Measurements from ENCODE around the gene DIP2A. TPM values are rescaled to one million over a fixed set of nuclear protein-coding genes. Genes with fewer than 3 reads are reported as not detected.

Gene DIP2A, protein sequence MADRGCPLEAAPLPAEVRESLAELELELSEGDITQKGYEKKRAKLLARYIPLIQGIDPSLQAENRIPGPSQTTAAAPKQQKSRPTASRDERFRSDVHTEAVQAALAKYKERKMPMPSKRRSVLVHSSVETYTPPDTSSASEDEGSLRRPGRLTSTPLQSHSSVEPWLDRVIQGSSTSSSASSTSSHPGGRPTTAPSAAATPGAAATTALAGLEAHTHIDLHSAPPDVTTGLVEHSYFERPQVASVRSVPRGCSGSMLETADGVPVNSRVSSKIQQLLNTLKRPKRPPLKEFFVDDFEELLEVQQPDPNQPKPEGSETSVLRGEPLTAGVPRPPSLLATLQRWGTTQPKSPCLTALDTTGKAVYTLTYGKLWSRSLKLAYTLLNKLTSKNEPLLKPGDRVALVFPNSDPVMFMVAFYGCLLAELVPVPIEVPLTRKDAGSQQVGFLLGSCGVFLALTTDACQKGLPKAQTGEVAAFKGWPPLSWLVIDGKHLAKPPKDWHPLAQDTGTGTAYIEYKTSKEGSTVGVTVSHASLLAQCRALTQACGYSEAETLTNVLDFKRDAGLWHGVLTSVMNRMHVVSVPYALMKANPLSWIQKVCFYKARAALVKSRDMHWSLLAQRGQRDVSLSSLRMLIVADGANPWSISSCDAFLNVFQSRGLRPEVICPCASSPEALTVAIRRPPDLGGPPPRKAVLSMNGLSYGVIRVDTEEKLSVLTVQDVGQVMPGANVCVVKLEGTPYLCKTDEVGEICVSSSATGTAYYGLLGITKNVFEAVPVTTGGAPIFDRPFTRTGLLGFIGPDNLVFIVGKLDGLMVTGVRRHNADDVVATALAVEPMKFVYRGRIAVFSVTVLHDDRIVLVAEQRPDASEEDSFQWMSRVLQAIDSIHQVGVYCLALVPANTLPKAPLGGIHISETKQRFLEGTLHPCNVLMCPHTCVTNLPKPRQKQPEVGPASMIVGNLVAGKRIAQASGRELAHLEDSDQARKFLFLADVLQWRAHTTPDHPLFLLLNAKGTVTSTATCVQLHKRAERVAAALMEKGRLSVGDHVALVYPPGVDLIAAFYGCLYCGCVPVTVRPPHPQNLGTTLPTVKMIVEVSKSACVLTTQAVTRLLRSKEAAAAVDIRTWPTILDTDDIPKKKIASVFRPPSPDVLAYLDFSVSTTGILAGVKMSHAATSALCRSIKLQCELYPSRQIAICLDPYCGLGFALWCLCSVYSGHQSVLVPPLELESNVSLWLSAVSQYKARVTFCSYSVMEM (N-terminal part only)
- total RNA-seq: 10 to 100 TPM; 78.7 to 78.8 TPM

DNA sequence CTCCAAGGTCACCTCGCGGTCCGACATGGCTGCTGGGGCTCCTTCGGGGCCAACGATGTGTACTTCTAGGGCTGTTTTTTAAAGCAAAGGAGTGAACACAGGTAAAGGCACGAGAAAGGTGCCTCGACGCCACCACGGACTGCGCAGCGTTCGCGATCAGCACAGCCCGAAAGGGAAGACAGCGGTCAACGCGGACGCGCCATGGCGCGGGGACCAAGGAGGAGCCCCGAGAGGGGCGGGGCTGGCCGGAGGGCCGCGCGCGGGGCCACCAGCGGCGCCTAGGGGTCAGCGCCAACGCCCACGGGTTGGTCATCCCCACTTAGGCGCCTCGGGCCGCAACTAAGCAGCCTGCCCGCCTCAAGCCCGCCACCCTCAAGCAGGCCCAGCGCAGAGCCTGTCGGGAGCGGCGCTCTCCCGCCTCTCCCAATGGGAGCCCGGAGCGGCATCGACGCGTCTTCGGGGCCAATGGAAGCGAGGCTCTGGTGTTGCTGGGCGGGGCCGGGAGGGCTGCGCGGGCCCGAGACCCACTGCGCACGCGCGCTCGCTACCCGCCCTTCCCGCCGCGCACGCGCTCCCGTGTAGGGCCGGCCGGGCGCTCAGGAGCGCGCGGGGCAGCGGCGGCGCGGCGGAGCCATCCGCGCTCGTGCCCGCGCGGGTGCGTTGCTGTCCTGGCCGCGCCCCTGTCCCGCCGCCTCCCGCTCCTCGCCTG is at the start of gene DIP2A:
Gene DIP2A, plus strand, starts transcription at position 577 of the 709 bp plus-strand sequence. CDS start 241 bp downstream, outside the sequence.
- POLR2A ChIA-PET: interaction anchor here (0.6 to 3.2 kb wide), 15 partner anchors 21 to 315 kb away, joined by 3 to 31 read pairs (median 4); partner anchors contain the start of genes PRMT2 and S100B
- ATAC-seq (ENCODE audit: low read depth): peak; percentile 97
- no peaks in the 10 kb centered on the region for H3K9me3 Mint-ChIP-seq
- peak; percentile 98 for DNase-seq
- peak within 1 kb of the TSS; percentile 91 for H3K27ac Mint-ChIP-seq
- no peaks in the 10 kb centered on the region for H3K27me3 Mint-ChIP-seq
- peaks cover 44% of the 10 kb centered on the region for H3K4me1 Mint-ChIP-seq
- H3K36me3 Mint-ChIP-seq: peaks cover 38% of the 10 kb centered on the region
- H3K4me3 Mint-ChIP-seq: peak within 1 kb of the TSS; percentile 92

GRCh38 chr21:46409641-46410406 is 48.9 kb upstream of the DIP2A start:
- H3K27me3 Mint-ChIP-seq: no peaks in the 10 kb centered on the region
- peaks cover 15% of the 10 kb centered on the region for H3K36me3 Mint-ChIP-seq
- no peak for DNase-seq
- H3K27ac Mint-ChIP-seq: no peak overlapping the region
- peaks cover 5% of the 10 kb centered on the region for H3K4me1 Mint-ChIP-seq
- ATAC-seq (ENCODE audit: low read depth): no peak
- no peak overlapping the region for H3K4me3 Mint-ChIP-seq
- H3K9me3 Mint-ChIP-seq: no peaks in the 10 kb centered on the region
- POLR2A ChIA-PET: interaction anchor here (2.5 kb wide), 1 partner anchor 14 kb away, joined by 8 read pairs; no protein-coding TSS in a partner anchor

GRCh38 chr21:46410516-46410915 is 48.2 kb upstream of the DIP2A start:
- no peak for ATAC-seq (ENCODE audit: low read depth)
- POLR2A ChIA-PET: interaction anchor here (2.5 kb wide), 1 partner anchor 14 kb away, joined by 8 read pairs; no protein-coding TSS in a partner anchor

GRCh38 chr21:46411236-46411635 is 47.5 kb upstream of the DIP2A start:
- peaks cover 7% of the 10 kb centered on the region for H3K4me1 Mint-ChIP-seq
- DNase-seq (no peak), ATAC-seq (ENCODE audit: low read depth) (no peak)
- no peak overlapping the region for H3K27ac Mint-ChIP-seq
- H3K4me3 Mint-ChIP-seq: no peak overlapping the region
- POLR2A ChIA-PET: interaction anchor here (2.5 kb wide), 1 partner anchor 13 kb away, joined by 8 read pairs; no protein-coding TSS in a partner anchor
- peaks cover 19% of the 10 kb centered on the region for H3K36me3 Mint-ChIP-seq
- no peaks in the 10 kb centered on the region for H3K9me3 Mint-ChIP-seq
- H3K27me3 Mint-ChIP-seq: no peaks in the 10 kb centered on the region

More at GRCh38 chr21:46410516-46410915, 48.2 kb upstream of the DIP2A start:
- H3K9me3 Mint-ChIP-seq: no peaks in the 10 kb centered on the region
- H3K4me3 Mint-ChIP-seq: no peak overlapping the region
- H3K4me1 Mint-ChIP-seq: peaks cover 5% of the 10 kb centered on the region
- H3K27me3 Mint-ChIP-seq: no peaks in the 10 kb centered on the region
- no peak overlapping the region for H3K27ac Mint-ChIP-seq
- H3K36me3 Mint-ChIP-seq: peaks cover 15% of the 10 kb centered on the region
- no peak for DNase-seq

- Mint-ChIP-seq H3K27ac (no peak overlapping the region), H3K36me3 (peaks cover 19% of the 10 kb centered on the region), H3K27me3 (no peaks in the 10 kb centered on the region), H3K4me1 (peaks cover 7% of the 10 kb centered on the region), H3K4me3 (no peak overlapping the region), H3K9me3 (no peaks in the 10 kb centered on the region)
- POLR2A ChIA-PET: interaction anchor here (1.3 to 2.5 kb wide), 2 partner anchors 12 to 13 kb away, joined by 5 to 8 read pairs; no protein-coding TSS in a partner anchor
- no peak for ATAC-seq (ENCODE audit: low read depth)
- DNase-seq: no peak
Measured at GRCh38 chr21:46411691-46412090, 47.0 kb upstream of the DIP2A start.

DNA sequence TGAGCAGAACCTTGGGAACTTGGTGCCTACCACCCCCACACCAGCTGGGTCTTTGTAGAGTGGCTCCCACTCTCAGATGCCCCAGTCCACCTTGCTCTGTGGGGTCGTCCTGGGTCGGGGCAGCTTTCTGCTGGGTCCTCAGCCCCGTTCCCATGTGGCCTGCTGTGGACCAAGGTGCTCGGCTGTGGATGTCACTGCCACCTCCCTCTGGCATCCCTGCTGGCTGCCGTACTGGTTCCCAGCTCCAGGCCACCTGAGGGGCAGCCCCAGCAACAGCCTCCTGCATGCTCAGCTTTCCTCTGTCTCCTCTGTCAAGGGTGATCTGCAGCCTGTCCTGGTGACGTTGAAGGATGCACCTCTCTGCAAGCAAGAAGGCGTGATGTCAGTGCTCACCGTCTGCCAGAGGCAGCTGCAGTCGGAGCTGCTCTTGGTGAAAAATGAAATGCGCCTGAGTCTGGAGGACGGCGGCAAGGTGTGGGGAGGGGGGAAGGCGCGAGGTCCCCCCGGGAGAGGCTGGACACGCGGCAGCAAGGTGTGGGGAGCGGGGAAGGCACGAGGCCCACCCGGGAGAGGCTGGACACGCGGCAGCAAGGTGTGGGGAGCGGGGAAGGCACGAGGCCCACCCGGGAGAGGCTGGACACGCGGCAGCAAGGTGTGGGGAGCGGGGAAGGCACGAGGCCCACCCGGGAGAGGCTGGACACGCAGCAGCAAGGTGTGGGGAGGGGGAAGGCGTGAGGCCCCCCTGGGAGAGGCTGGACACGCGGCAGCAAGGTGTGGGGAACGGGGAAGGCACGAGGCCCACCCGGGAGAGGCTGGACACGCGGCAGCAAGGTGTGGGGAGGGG is 45.9 kb upstream of the DIP2A start:
- Mint-ChIP-seq H3K4me1 (peaks cover 4% of the 10 kb centered on the region), H3K36me3 (peaks cover 16% of the 10 kb centered on the region), H3K4me3 (no peak overlapping the region), H3K9me3 (no peaks in the 10 kb centered on the region), H3K27ac (no peak overlapping the region), H3K27me3 (no peaks in the 10 kb centered on the region)
- POLR2A ChIA-PET: interaction anchor here (1.3 kb wide), 1 partner anchor 11 kb away, joined by 5 read pairs; no protein-coding TSS in a partner anchor
- ATAC-seq (ENCODE audit: low read depth) (no peak), DNase-seq (no peak)

- Mint-ChIP-seq H3K9me3 (no peaks in the 10 kb centered on the region), H3K4me1 (peaks cover 4% of the 10 kb centered on the region), H3K27me3 (no peaks in the 10 kb centered on the region), H3K27ac (no peak overlapping the region), H3K4me3 (no peak overlapping the region), H3K36me3 (peaks cover 15% of the 10 kb centered on the region)
- POLR2A ChIA-PET: no interaction called here
- DNase-seq (no peak), ATAC-seq (ENCODE audit: low read depth) (no peak)
Measured at GRCh38 chr21:46413365-46413696, 45.4 kb upstream of the DIP2A start.

DNA sequence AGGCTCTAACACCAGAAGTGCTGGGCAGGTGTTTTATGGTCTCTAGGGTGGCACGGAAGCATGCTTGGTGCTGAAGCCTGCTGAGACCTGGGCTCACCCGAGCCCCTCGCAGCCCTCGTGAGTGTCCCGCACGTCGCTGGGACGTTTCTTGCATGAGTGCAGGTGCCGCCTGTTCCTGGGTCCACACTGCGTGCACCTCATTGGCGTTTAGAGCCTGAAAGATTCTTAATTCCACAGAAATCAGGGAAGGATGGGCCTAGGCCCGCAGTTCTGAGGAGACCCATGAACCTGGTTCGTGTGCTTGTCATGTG is 43.8 kb upstream of the DIP2A start:
- Mint-ChIP-seq H3K36me3 (peaks cover 17% of the 10 kb centered on the region), H3K4me3 (no peak overlapping the region), H3K4me1 (peaks cover 4% of the 10 kb centered on the region), H3K27me3 (no peaks in the 10 kb centered on the region), H3K9me3 (no peaks in the 10 kb centered on the region), H3K27ac (no peak overlapping the region)
- DNase-seq: no peak
- POLR2A ChIA-PET: no interaction called here
- ATAC-seq (ENCODE audit: low read depth): no peak

- no peaks in the 10 kb centered on the region for H3K9me3 Mint-ChIP-seq
- ATAC-seq (ENCODE audit: low read depth) (no peak), DNase-seq (no peak)
- peaks cover 7% of the 10 kb centered on the region for H3K36me3 Mint-ChIP-seq
- no peaks in the 10 kb centered on the region for H3K27me3 Mint-ChIP-seq
- POLR2A ChIA-PET: interaction anchor here (0.6 kb wide), 1 partner anchor 9 kb away, joined by 3 read pairs; no protein-coding TSS in a partner anchor
- no peak overlapping the region for H3K27ac Mint-ChIP-seq
- no peak overlapping the region for H3K4me3 Mint-ChIP-seq
- peaks cover 2% of the 10 kb centered on the region for H3K4me1 Mint-ChIP-seq
Measured at GRCh38 chr21:46416551-46416950, 42.1 kb upstream of the DIP2A start.

DNA sequence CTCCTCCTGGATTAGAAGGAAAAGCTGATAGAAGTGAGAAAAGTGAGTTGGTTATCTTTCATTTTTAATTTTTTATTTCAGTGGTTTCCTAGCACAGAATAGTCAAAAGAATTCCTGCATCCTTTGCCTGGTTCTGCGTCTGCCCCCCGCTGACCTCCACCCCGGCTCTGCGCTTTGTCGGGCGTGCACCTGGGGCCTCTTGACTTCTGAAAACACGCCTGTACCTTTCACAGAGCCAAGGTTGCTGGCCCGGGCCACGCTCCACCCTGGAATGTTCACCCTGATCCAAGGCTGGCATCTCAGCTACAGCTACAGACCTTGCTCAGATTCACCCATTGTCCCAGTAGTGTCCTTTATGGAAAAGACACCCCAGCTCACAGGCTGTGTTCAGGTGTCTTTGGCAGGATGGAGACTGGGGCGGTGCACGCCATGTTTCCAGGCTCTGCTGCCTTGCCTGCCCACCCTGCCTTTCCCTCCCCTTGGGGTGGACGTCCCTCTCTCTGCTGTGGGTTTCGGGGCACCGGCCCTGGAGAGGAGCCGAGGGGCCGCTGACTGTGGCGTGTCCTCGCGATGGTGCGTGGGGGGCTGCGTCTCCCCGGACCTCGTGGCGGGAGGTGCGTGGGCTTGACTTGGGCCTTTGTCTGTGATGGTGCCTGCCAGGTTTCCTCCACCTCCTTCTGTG is 40.3 kb upstream of the DIP2A start:
- H3K4me1 Mint-ChIP-seq: peaks cover 6% of the 10 kb centered on the region
- H3K36me3 Mint-ChIP-seq: peaks cover 12% of the 10 kb centered on the region
- H3K9me3 Mint-ChIP-seq: no peaks in the 10 kb centered on the region
- POLR2A ChIA-PET: no interaction called here
- H3K4me3 Mint-ChIP-seq: no peak overlapping the region
- H3K27me3 Mint-ChIP-seq: no peaks in the 10 kb centered on the region
- ATAC-seq (ENCODE audit: low read depth) (no peak), DNase-seq (no peak)
- H3K27ac Mint-ChIP-seq: no peak overlapping the region
